ENCODE measurements around the gene FLAD1.
A peak's percentile ranks its signal among the peaks of the same experiment; 100 is the strongest.

Gene FLAD1

GRCh38 chr1:155005076-155006011 lies 22.2 kb downstream of the FLAD1 start:
- H3K4me3 ChIP-seq (replicated peaks in 1 of 2; ENCODE audit: low read depth in 2 of 2, low read length in 2 of 2) = no peak overlapping the region
- TF ChIP-seq CTCF (IDR thresholded peaks at IDR 0.05; ENCODE audit: low read depth, low read length) = no peak
- peak in 1 of 2 donors; percentile 47 for DNase-seq (ENCODE audit: low read depth in 2 of 2)

GRCh38 chr1:155006601-155007101 lies 23.5 kb downstream of the FLAD1 start:
- no peak overlapping the region for H3K4me3 ChIP-seq (replicated peaks in 1 of 2; ENCODE audit: low read depth in 2 of 2, low read length in 2 of 2)
- peak; percentile 39 to 51 for DNase-seq (ENCODE audit: low read depth in 2 of 2)
- TF ChIP-seq CTCF (IDR thresholded peaks at IDR 0.05; ENCODE audit: low read depth, low read length) = no peak

GRCh38 chr1:155007251-155007828 lies 24.2 kb downstream of the FLAD1 start:
- DNase-seq (ENCODE audit: low read depth in 2 of 2) = no peak
- no peak for TF ChIP-seq CTCF (IDR thresholded peaks at IDR 0.05; ENCODE audit: low read depth, low read length)
- no peak overlapping the region for H3K4me3 ChIP-seq (replicated peaks in 1 of 2; ENCODE audit: low read depth in 2 of 2, low read length in 2 of 2)

- no peak overlapping the region for H3K4me3 ChIP-seq (replicated peaks in 1 of 2; ENCODE audit: low read depth in 2 of 2, low read length in 2 of 2)
- TF ChIP-seq CTCF (IDR thresholded peaks at IDR 0.05; ENCODE audit: low read depth, low read length) = no peak
- no peak for DNase-seq (ENCODE audit: low read depth in 2 of 2)
Measured at GRCh38 chr1:155008015-155008941, 25.1 kb downstream of the FLAD1 start.

- no peak overlapping the region for H3K4me3 ChIP-seq (replicated peaks in 1 of 2; ENCODE audit: low read depth in 2 of 2, low read length in 2 of 2)
- TF ChIP-seq CTCF (IDR thresholded peaks at IDR 0.05; ENCODE audit: low read depth, low read length) = no peak
- DNase-seq (ENCODE audit: low read depth in 2 of 2) = no peak
Measured at GRCh38 chr1:155009221-155009711, 26.1 kb downstream of the FLAD1 start.

- no peak for DNase-seq (ENCODE audit: low read depth in 2 of 2)
- TF ChIP-seq CTCF (IDR thresholded peaks at IDR 0.05; ENCODE audit: low read depth, low read length) = no peak
- no peak overlapping the region for H3K4me3 ChIP-seq (replicated peaks in 1 of 2; ENCODE audit: low read depth in 2 of 2, low read length in 2 of 2)
Measured at GRCh38 chr1:155009742-155010141, 26.6 kb downstream of the FLAD1 start.

All from cardiac fibroblast (primary cell).